ENCODE measurements around the gene MLLT3.
A peak's percentile ranks its signal among the peaks of the same experiment; 100 is the strongest.

The MLLT3 gene

GRCh38 chr9:20340511-20340861 is 281.8 kb downstream of the MLLT3 start:
- no peak for DNase-seq
- intact Hi-C loops (cut with DNase I) = no loop called here

- no peak for DNase-seq
- intact Hi-C loops (cut with DNase I) = no loop called here
These were observed 286.5 kb downstream of the MLLT3 start for GRCh38 chr9:20335668-20336332.

GRCh38 chr9:20333991-20334390 is 288.3 kb downstream of the MLLT3 start:
- intact Hi-C loops (cut with DNase I) = no loop called here
- no peak for DNase-seq

GRCh38 chr9:20331095-20331685 is 291.1 kb downstream of the MLLT3 start:
- intact Hi-C loops (cut with DNase I) = no loop called here

GRCh38 chr9:20330688-20331087 is 291.6 kb downstream of the MLLT3 start:
- DNase-seq = no peak
- intact Hi-C loops (cut with DNase I) = no loop called here

More at GRCh38 chr9:20331095-20331685, 291.1 kb downstream of the MLLT3 start:
- no peak for DNase-seq

- no peak for DNase-seq
- intact Hi-C loops (cut with DNase I) = no loop called here
These were observed 295.8 kb downstream of the MLLT3 start for GRCh38 chr9:20326516-20326915.

- no peak for DNase-seq
These were observed 297.3 kb downstream of the MLLT3 start for GRCh38 chr9:20325008-20325407.

GRCh38 chr9:20322212-20322611 is 300.1 kb downstream of the MLLT3 start:
- no peak for DNase-seq
- intact Hi-C loops (cut with DNase I) = no loop called here

More at GRCh38 chr9:20325008-20325407, 297.3 kb downstream of the MLLT3 start:
- intact Hi-C loops (cut with DNase I) = no loop called here

GRCh38 chr9:20321423-20322082 is 300.7 kb downstream of the MLLT3 start:
- intact Hi-C loops (cut with DNase I) = no loop called here
- DNase-seq = no peak

- intact Hi-C loops (cut with DNase I) = no loop called here
These were observed 301.4 kb downstream of the MLLT3 start for GRCh38 chr9:20320921-20321320.

GRCh38 chr9:20319641-20320337 is 302.5 kb downstream of the MLLT3 start:
- intact Hi-C loops (cut with DNase I) = no loop called here
- DNase-seq = peak in 2 of 42 donors; percentile 9 to 14

More at GRCh38 chr9:20320921-20321320, 301.4 kb downstream of the MLLT3 start:
- DNase-seq = no peak

- DNase-seq = no peak
- intact Hi-C loops (cut with DNase I) = no loop called here
These were observed 303.1 kb downstream of the MLLT3 start for GRCh38 chr9:20319241-20319640.

GRCh38 chr9:20317701-20318100 is 304.6 kb downstream of the MLLT3 start:
- DNase-seq = no peak
- intact Hi-C loops (cut with DNase I) = no loop called here

- DNase-seq = no peak
- intact Hi-C loops (cut with DNase I) = no loop called here
These were observed 305.9 kb downstream of the MLLT3 start for GRCh38 chr9:20316372-20316771.

- intact Hi-C loops (cut with DNase I) = no loop called here
- DNase-seq = no peak
These were observed 306.6 kb downstream of the MLLT3 start for GRCh38 chr9:20315677-20316076.

- intact Hi-C loops (cut with DNase I) = no loop called here
- no peak for DNase-seq
These were observed 307.3 kb downstream of the MLLT3 start for GRCh38 chr9:20314981-20315380.

- intact Hi-C loops (cut with DNase I) = no loop called here
- no peak for DNase-seq
These were observed 308.9 kb downstream of the MLLT3 start for GRCh38 chr9:20313415-20313814.

- DNase-seq = no peak
- intact Hi-C loops (cut with DNase I) = no loop called here
These were observed 309.6 kb downstream of the MLLT3 start for GRCh38 chr9:20312732-20313131.

- intact Hi-C loops (cut with DNase I) = no loop called here
- DNase-seq = no peak
These were observed 312.3 kb downstream of the MLLT3 start for GRCh38 chr9:20310024-20310423.

GRCh38 chr9:20309124-20309523 is 313.2 kb downstream of the MLLT3 start:
- no peak for DNase-seq
- intact Hi-C loops (cut with DNase I) = no loop called here
